Ishikawa (cell line): ENCODE data around the gene BEND2.

Experiments
- CEBPB ChIP-seq: IDR thresholded peaks from 2 replicates; pipeline ENCODE4 v1.6.1; 2012
- CREB1 ChIP-seq: IDR thresholded peaks from 2 replicates; pipeline ENCODE4 v1.6.1; 2012; ENCODE audit warnings: low read depth
- EP300 ChIP-seq: IDR thresholded peaks from 2 replicates; pipeline ENCODE4 v1.6.1; 2012; ENCODE audit warnings: borderline replicate concordance
- RAD21 ChIP-seq: IDR thresholded peaks from 2 replicates; pipeline ENCODE4 v1.6.1; 2012; ENCODE audit warnings: low read depth
- TEAD4 ChIP-seq: IDR thresholded peaks from 2 replicates; pipeline ENCODE4 v1.6.1; 2012
- USF1 ChIP-seq: IDR thresholded peaks from 2 replicates; pipeline ENCODE4 v1.6.1; 2012

- TF ChIP-seq USF1 (no peak), CEBPB (no peak), RAD21 (no peak), EP300 (no peak), CREB1 (no peak), TEAD4 (no peak)
Observed at GRCh38 chrX:18203631-18204030, 17.1 kb downstream of the BEND2 start.
